ENCODE measurements around the gene MTHFD1L. TPM values are rescaled to one million over a fixed set of nuclear protein-coding genes. Genes with fewer than 3 reads are reported as not detected.

Gene MTHFD1L
- total RNA-seq, 3 donors from 2014 or later (not counting 1 experiment from before 2014, with no cell fraction given), result 3.8 to 4.5 (median 4.3) TPM

GRCh38 chr6:150928882-150929281, 63.4 kb downstream of the MTHFD1L start:
- no peak for ATAC-seq
- H3K4me3 ChIP-seq (ENCODE audit: low read length), result no peak overlapping the region
- no peak overlapping the region for H3K27ac Mint-ChIP-seq
- no peaks in the 10 kb centered on the region for H3K9me3 Mint-ChIP-seq
- 76% methylated on average over 3 of the region's 3 CpGs for WGBS (ENCODE audit: insufficient coverage)
- TF ChIP-seq, protein P1, sequence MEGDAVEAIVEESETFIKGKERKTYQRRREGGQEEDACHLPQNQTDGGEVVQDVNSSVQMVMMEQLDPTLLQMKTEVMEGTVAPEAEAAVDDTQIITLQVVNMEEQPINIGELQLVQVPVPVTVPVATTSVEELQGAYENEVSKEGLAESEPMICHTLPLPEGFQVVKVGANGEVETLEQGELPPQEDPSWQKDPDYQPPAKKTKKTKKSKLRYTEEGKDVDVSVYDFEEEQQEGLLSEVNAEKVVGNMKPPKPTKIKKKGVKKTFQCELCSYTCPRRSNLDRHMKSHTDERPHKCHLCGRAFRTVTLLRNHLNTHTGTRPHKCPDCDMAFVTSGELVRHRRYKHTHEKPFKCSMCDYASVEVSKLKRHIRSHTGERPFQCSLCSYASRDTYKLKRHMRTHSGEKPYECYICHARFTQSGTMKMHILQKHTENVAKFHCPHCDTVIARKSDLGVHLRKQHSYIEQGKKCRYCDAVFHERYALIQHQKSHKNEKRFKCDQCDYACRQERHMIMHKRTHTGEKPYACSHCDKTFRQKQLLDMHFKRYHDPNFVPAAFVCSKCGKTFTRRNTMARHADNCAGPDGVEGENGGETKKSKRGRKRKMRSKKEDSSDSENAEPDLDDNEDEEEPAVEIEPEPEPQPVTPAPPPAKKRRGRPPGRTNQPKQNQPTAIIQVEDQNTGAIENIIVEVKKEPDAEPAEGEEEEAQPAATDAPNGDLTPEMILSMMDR (IDR thresholded peaks at IDR 0.05), result no peak
- DNase-seq, result no peak
- no peaks in the 10 kb centered on the region for H3K36me3 ChIP-seq (ENCODE audit: control insufficient read depth, insufficient read depth, low read length)
- no peaks in the 10 kb centered on the region for H3K27me3 ChIP-seq (ENCODE audit: control insufficient read depth, insufficient read depth, low read length)
- H3K4me1 ChIP-seq (ENCODE audit: control insufficient read depth, insufficient read depth, low read length), result no peaks in the 10 kb centered on the region
- H3K27me3 Mint-ChIP-seq (ENCODE audit: low read depth in 2 of 2), result no peaks in the 10 kb centered on the region
- no peaks in the 10 kb centered on the region for H3K9me3 ChIP-seq (ENCODE audit: control insufficient read depth, insufficient read depth, low read length)
- no peak overlapping the region for H3K27ac ChIP-seq (ENCODE audit: low read length)
- H3K36me3 Mint-ChIP-seq, result no peaks in the 10 kb centered on the region
- H3K4me1 Mint-ChIP-seq, result no peaks in the 10 kb centered on the region
- no peak overlapping the region for H3K4me3 Mint-ChIP-seq
- intact Hi-C loops (cut with micrococcal nuclease), result no loop called here

DNA sequence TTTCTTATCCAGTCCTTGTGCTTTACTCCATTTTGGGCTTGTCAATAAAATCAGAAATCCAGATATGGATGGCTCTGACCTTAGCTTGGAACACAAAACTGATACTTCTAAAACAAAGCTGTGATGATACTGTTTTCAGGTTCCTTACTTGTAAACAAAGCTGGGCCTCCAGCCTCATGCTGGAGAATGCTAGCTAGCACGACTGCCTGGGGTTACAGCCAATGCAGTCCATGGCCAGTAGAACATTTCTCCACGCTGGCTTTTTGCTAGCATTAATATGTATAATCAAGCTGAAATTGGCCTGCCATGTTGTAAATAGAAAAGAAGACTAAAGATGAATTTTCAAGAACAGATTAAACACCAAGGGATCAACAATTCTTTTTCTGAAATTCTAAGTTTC, 63.9 kb downstream of the MTHFD1L start:
- no peaks in the 10 kb centered on the region for H3K4me1 Mint-ChIP-seq
- intact Hi-C loops (cut with micrococcal nuclease), result no loop called here
- no peaks in the 10 kb centered on the region for H3K9me3 Mint-ChIP-seq
- WGBS (ENCODE audit: insufficient coverage), result 98% methylated on average over 2 of the region's 2 CpGs
- Histone ChIP-seq H3K9me3 (ENCODE audit: control insufficient read depth, insufficient read depth, low read length) (no peaks in the 10 kb centered on the region), H3K36me3 (ENCODE audit: control insufficient read depth, insufficient read depth, low read length) (no peaks in the 10 kb centered on the region), H3K4me3 (ENCODE audit: low read length) (no peak overlapping the region), H3K4me1 (ENCODE audit: control insufficient read depth, insufficient read depth, low read length) (no peaks in the 10 kb centered on the region), H3K27me3 (ENCODE audit: control insufficient read depth, insufficient read depth, low read length) (no peaks in the 10 kb centered on the region), H3K27ac (ENCODE audit: low read length) (no peak overlapping the region)
- ATAC-seq, result no peak
- no peaks in the 10 kb centered on the region for H3K27me3 Mint-ChIP-seq (ENCODE audit: low read depth in 2 of 2)
- H3K36me3 Mint-ChIP-seq, result no peaks in the 10 kb centered on the region
- TF ChIP-seq, protein P1 (IDR thresholded peaks at IDR 0.05), result no peak
- no peak overlapping the region for H3K27ac Mint-ChIP-seq
- no peak for DNase-seq
- no peak overlapping the region for H3K4me3 Mint-ChIP-seq

- no peak overlapping the region for H3K27ac Mint-ChIP-seq
- Histone ChIP-seq H3K4me1 (ENCODE audit: control insufficient read depth, insufficient read depth, low read length) (no peaks in the 10 kb centered on the region), H3K4me3 (ENCODE audit: low read length) (no peak overlapping the region), H3K27me3 (ENCODE audit: control insufficient read depth, insufficient read depth, low read length) (no peaks in the 10 kb centered on the region), H3K27ac (ENCODE audit: low read length) (no peak overlapping the region), H3K36me3 (ENCODE audit: control insufficient read depth, insufficient read depth, low read length) (no peaks in the 10 kb centered on the region), H3K9me3 (ENCODE audit: control insufficient read depth, insufficient read depth, low read length) (no peaks in the 10 kb centered on the region)
- H3K27me3 Mint-ChIP-seq (ENCODE audit: low read depth in 2 of 2), result no peaks in the 10 kb centered on the region
- no CpG with 5 or more reads among the region's 1 CpG for WGBS (ENCODE audit: insufficient coverage)
- TF ChIP-seq, protein P1 (IDR thresholded peaks at IDR 0.05), result no peak
- no peaks in the 10 kb centered on the region for H3K4me1 Mint-ChIP-seq
- H3K9me3 Mint-ChIP-seq, result no peaks in the 10 kb centered on the region
- no peak overlapping the region for H3K4me3 Mint-ChIP-seq
- no peaks in the 10 kb centered on the region for H3K36me3 Mint-ChIP-seq
- DNase-seq, result no peak
- intact Hi-C loops (cut with micrococcal nuclease), result no loop called here
- ATAC-seq, result no peak
Observed at GRCh38 chr6:150930841-150931240, 65.3 kb downstream of the MTHFD1L start.

GRCh38 chr6:150931405-150931804, 65.9 kb downstream of the MTHFD1L start:
- Mint-ChIP-seq H3K9me3 (no peaks in the 10 kb centered on the region), H3K36me3 (no peaks in the 10 kb centered on the region), H3K27ac (no peak overlapping the region), H3K27me3 (ENCODE audit: low read depth in 2 of 2) (no peaks in the 10 kb centered on the region), H3K4me3 (no peak overlapping the region), H3K4me1 (no peaks in the 10 kb centered on the region)
- WGBS (ENCODE audit: insufficient coverage), result no CpG with 5 or more reads among the region's 1 CpG
- DNase-seq (no peak), ATAC-seq (no peak)
- intact Hi-C loops (cut with micrococcal nuclease), result no loop called here
- H3K9me3 ChIP-seq (ENCODE audit: control insufficient read depth, insufficient read depth, low read length), result no peaks in the 10 kb centered on the region
- H3K27me3 ChIP-seq (ENCODE audit: control insufficient read depth, insufficient read depth, low read length), result no peaks in the 10 kb centered on the region
- no peak overlapping the region for H3K27ac ChIP-seq (ENCODE audit: low read length)
- TF ChIP-seq, protein P1 (IDR thresholded peaks at IDR 0.05), result no peak
- no peak overlapping the region for H3K4me3 ChIP-seq (ENCODE audit: low read length)
- H3K4me1 ChIP-seq (ENCODE audit: control insufficient read depth, insufficient read depth, low read length), result no peaks in the 10 kb centered on the region
- no peaks in the 10 kb centered on the region for H3K36me3 ChIP-seq (ENCODE audit: control insufficient read depth, insufficient read depth, low read length)
